Liver (tissue), 3 donors: ENCODE measurements around the gene GRIP2.

Source experiments
- FOXA1 ChIP-seq: IDR thresholded peaks from 2 replicates; pipeline ENCODE4 v1.6.1; 2016; ENCODE audit warnings: antibody characterized with exemption
- GABPA ChIP-seq, 2 donors: IDR thresholded peaks in 1 of 2; conservative IDR thresholded peaks in 1 of 2; 2 replicates each; pipeline ENCODE4 v1.6.1; 2016; ENCODE audit warnings: antibody characterized with exemption in 2 of 2, mild to moderate bottlenecking in 1 of 2, moderate library complexity in 1 of 2
- HNF4A ChIP-seq, 2 donors: conservative IDR thresholded peaks; 2 replicates each; pipeline ENCODE4 v1.6.1; 2016; ENCODE audit warnings: antibody characterized with exemption in 2 of 2, mild to moderate bottlenecking in 2 of 2
- JUND ChIP-seq, 2 donors: IDR thresholded peaks; 2 replicates each; pipeline ENCODE4 v1.6.1; 2016; ENCODE audit warnings: antibody characterized with exemption in 2 of 2
- RAD21 ChIP-seq, 2 donors: IDR thresholded peaks; 2 replicates each; pipeline ENCODE4 v1.6.1; 2016; ENCODE audit warnings: antibody characterized with exemption in 2 of 2, mild to moderate bottlenecking in 2 of 2
- SP1 ChIP-seq: IDR thresholded peaks from 2 replicates; pipeline ENCODE4 v1.6.1; 2018; ENCODE audit warnings: antibody characterized with exemption, mild to moderate bottlenecking
- TAF1 ChIP-seq: conservative IDR thresholded peaks from 2 replicates; pipeline ENCODE4 v1.6.1; 2016; ENCODE audit warnings: antibody characterized with exemption, mild to moderate bottlenecking
- YY1 ChIP-seq: IDR thresholded peaks from 2 replicates; pipeline ENCODE4 v1.6.1; 2016; ENCODE audit warnings: antibody characterized with exemption, mild to moderate bottlenecking
- TF ChIP-seq, protein P1 (sequence below): fragments of 150-350 bp; IDR thresholded peaks from 2 replicates; pipeline ENCODE4 v1.5.1; 2017; ENCODE audit warnings: improper control_type of control experiment, low read depth, low read length; ENCODE audit not compliant: missing input control
- TF ChIP-seq, protein P2 (sequence below): IDR thresholded peaks from 2 replicates; pipeline ENCODE4 v1.6.1; 2016; ENCODE audit warnings: antibody characterized with exemption, mild to moderate bottlenecking
- TF ChIP-seq, protein P3 (sequence below): IDR thresholded peaks from 2 replicates; pipeline ENCODE4 v1.6.1; 2016; ENCODE audit warnings: antibody characterized with exemption
- TF ChIP-seq, protein P4 (sequence below): IDR thresholded peaks from 2 replicates; pipeline ENCODE4 v1.6.1; 2016; ENCODE audit warnings: antibody characterized with exemption
- donor health status: healthy.
- donor health status: healthy.

DNA sequence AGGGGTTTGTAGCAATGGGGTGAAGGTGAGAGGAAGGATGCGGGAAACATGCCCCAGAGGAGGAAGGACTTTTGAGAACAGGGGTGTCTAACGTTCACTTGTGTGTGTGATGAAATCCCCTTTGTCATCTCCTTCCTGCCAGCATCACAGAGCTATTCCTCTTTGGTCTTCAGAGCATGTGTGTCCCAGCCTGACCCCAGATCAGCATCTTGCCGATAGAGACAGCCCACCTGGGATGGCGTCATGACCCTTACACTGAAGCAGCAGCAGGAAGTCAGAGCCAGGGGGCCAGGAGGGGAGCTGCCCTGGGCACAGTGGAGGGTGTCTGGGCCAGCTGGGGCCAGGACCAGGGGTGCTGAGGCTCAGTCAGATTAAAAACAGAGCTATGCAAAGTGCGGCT lies 29.9 kb upstream of the GRIP2 start:
- TF ChIP-seq, protein P1, sequence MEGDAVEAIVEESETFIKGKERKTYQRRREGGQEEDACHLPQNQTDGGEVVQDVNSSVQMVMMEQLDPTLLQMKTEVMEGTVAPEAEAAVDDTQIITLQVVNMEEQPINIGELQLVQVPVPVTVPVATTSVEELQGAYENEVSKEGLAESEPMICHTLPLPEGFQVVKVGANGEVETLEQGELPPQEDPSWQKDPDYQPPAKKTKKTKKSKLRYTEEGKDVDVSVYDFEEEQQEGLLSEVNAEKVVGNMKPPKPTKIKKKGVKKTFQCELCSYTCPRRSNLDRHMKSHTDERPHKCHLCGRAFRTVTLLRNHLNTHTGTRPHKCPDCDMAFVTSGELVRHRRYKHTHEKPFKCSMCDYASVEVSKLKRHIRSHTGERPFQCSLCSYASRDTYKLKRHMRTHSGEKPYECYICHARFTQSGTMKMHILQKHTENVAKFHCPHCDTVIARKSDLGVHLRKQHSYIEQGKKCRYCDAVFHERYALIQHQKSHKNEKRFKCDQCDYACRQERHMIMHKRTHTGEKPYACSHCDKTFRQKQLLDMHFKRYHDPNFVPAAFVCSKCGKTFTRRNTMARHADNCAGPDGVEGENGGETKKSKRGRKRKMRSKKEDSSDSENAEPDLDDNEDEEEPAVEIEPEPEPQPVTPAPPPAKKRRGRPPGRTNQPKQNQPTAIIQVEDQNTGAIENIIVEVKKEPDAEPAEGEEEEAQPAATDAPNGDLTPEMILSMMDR = no peak
- TF ChIP-seq YY1 = no peak
- no peak for TF ChIP-seq SP1
- TF ChIP-seq, protein P2, sequence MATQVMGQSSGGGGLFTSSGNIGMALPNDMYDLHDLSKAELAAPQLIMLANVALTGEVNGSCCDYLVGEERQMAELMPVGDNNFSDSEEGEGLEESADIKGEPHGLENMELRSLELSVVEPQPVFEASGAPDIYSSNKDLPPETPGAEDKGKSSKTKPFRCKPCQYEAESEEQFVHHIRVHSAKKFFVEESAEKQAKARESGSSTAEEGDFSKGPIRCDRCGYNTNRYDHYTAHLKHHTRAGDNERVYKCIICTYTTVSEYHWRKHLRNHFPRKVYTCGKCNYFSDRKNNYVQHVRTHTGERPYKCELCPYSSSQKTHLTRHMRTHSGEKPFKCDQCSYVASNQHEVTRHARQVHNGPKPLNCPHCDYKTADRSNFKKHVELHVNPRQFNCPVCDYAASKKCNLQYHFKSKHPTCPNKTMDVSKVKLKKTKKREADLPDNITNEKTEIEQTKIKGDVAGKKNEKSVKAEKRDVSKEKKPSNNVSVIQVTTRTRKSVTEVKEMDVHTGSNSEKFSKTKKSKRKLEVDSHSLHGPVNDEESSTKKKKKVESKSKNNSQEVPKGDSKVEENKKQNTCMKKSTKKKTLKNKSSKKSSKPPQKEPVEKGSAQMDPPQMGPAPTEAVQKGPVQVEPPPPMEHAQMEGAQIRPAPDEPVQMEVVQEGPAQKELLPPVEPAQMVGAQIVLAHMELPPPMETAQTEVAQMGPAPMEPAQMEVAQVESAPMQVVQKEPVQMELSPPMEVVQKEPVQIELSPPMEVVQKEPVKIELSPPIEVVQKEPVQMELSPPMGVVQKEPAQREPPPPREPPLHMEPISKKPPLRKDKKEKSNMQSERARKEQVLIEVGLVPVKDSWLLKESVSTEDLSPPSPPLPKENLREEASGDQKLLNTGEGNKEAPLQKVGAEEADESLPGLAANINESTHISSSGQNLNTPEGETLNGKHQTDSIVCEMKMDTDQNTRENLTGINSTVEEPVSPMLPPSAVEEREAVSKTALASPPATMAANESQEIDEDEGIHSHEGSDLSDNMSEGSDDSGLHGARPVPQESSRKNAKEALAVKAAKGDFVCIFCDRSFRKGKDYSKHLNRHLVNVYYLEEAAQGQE = no peak
- TF ChIP-seq, protein P3, sequence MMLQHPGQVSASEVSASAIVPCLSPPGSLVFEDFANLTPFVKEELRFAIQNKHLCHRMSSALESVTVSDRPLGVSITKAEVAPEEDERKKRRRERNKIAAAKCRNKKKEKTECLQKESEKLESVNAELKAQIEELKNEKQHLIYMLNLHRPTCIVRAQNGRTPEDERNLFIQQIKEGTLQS = no peak
- no peak for TF ChIP-seq JUND (IDR thresholded peaks at IDR 0.05)
- no peak for TF ChIP-seq GABPA (IDR thresholded peaks at IDR 0.05 in 1 of 2, conservative IDR thresholded peaks at IDR 0.05 in 1 of 2)
- no peak for TF ChIP-seq TAF1
- TF ChIP-seq, protein P4, sequence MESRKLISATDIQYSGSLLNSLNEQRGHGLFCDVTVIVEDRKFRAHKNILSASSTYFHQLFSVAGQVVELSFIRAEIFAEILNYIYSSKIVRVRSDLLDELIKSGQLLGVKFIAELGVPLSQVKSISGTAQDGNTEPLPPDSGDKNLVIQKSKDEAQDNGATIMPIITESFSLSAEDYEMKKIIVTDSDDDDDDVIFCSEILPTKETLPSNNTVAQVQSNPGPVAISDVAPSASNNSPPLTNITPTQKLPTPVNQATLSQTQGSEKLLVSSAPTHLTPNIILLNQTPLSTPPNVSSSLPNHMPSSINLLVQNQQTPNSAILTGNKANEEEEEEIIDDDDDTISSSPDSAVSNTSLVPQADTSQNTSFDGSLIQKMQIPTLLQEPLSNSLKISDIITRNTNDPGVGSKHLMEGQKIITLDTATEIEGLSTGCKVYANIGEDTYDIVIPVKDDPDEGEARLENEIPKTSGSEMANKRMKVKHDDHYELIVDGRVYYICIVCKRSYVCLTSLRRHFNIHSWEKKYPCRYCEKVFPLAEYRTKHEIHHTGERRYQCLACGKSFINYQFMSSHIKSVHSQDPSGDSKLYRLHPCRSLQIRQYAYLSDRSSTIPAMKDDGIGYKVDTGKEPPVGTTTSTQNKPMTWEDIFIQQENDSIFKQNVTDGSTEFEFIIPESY = no peak
- no peak for TF ChIP-seq FOXA1
- no peak for TF ChIP-seq HNF4A (conservative IDR thresholded peaks at IDR 0.05)
- TF ChIP-seq RAD21 (IDR thresholded peaks at IDR 0.05) = no peak
